Hepatocyte (in vitro differentiated cells): Measurements from ENCODE around the gene CFLAR. TPM values are rescaled to one million over a fixed set of nuclear protein-coding genes. Genes with fewer than 3 reads are reported as not detected.
A peak's percentile ranks its signal among the peaks of the same experiment; 100 is the strongest.

Experiments used
- DNase-seq: peaks from one replicate; pipeline ENCODE4 v3.0.0-alpha.2; 2016; ENCODE audit warnings: low spot score
- H2AFZ ChIP-seq: fragments of 200-600 bp; sonication (generic); 2 replicates; pipeline ENCODE4 v1.6.0; 2016; ENCODE audit warnings: antibody characterized with exemption, mild to moderate bottlenecking
- H3K27ac ChIP-seq: fragments of 200-600 bp; sonication (generic); 2 replicates; pipeline ENCODE4 v1.5.1; 2016; ENCODE audit warnings: mild to moderate bottlenecking
- H3K27me3 ChIP-seq: fragments of 200-600 bp; sonication (generic); 2 replicates; pipeline ENCODE4 v1.6.1; 2016
- H3K36me3 ChIP-seq: fragments of 200-600 bp; sonication (generic); replicated peaks from 2 replicates; pipeline ENCODE4 v1.5.1; 2016; ENCODE audit warnings: low read depth; ENCODE audit not compliant: insufficient read depth
- H3K4me1 ChIP-seq: fragments of 200-600 bp; sonication (generic); 2 replicates; pipeline ENCODE4 v1.5.1; 2016; ENCODE audit warnings: mild to moderate bottlenecking, moderate library complexity; ENCODE audit not compliant: insufficient read depth
- H3K4me2 ChIP-seq: fragments of 200-600 bp; sonication (generic); 2 replicates; pipeline ENCODE4 v1.6.0; 2016
- H3K4me3 ChIP-seq: fragments of 200-600 bp; sonication (generic); 2 replicates; pipeline ENCODE4 v1.5.1; 2016; ENCODE audit warnings: mild to moderate bottlenecking
- H3K79me2 ChIP-seq: fragments of 200-600 bp; sonication (generic); 2 replicates; pipeline ENCODE4 v1.6.0; 2017; ENCODE audit warnings: mild to moderate bottlenecking
- H3K9me2 ChIP-seq: fragments of 200-600 bp; sonication (generic); replicated peaks from 2 replicates; pipeline ENCODE4 v1.6.0; 2017; ENCODE audit warnings: mild to moderate bottlenecking; ENCODE audit not compliant: insufficient read depth
- H3K9me3 ChIP-seq: fragments of 200-600 bp; sonication (generic); 2 replicates; pipeline ENCODE4 v1.5.1; 2016; ENCODE audit warnings: low read depth, mild to moderate bottlenecking
- H4K20me1 ChIP-seq: fragments of 200-600 bp; sonication (generic); 2 replicates; pipeline ENCODE4 v1.6.0; 2016; ENCODE audit warnings: mild to moderate bottlenecking; ENCODE audit not compliant: insufficient read depth, poor library complexity, severe bottlenecking
- EZH2 ChIP-seq: fragments of 200-600 bp; sonication (generic); IDR thresholded peaks from 2 replicates; pipeline ENCODE4 v1.6.1; 2016; ENCODE audit warnings: antibody characterized with exemption, mild to moderate bottlenecking, borderline replicate concordance
- EZH2phosphoT487 ChIP-seq: fragments of 200-600 bp; sonication (generic); IDR thresholded peaks from one replicate; pipeline ENCODE4 v1.6.1; 2018; ENCODE audit warnings: antibody characterized with exemption, mild to moderate bottlenecking, low read depth, moderate library complexity; ENCODE audit not compliant: unreplicated experiment, severe bottlenecking
- WGBS: methylation state at CpG from one replicate; pipeline ENCODE4 v1.1.6; 2016; ENCODE audit warnings: low lambda C conversion rate; ENCODE audit errors: missing lambda C conversion rate; 5-methylcytosine and 5-hydroxymethylcytosine counted together
- polyA plus RNA-seq: library from polyadenylated mRNA; unstranded; fragments of >200 nt; fragmentation: Nextera tagmentation; extraction: Ambion mirVana; gene quantifications from 2 replicates; pipeline ENCODE4 v1.2.1, GENCODE V29; 2016
- total RNA-seq: library from RNA; depleted of rRNA; stranded (reverse); fragments of >200 nt; gene quantifications from 2 replicates; pipeline ENCODE4 v1.2.3, GENCODE V29; 2014
- TF ChIP-seq, protein P1 (sequence below): fragments of 200-600 bp; sonication (generic); IDR thresholded peaks from 2 replicates; pipeline ENCODE4 v1.5.1; 2016; ENCODE audit warnings: antibody characterized with exemption, mild to moderate bottlenecking; ENCODE audit not compliant: poor library complexity

CFLAR gene
- total and polyA plus RNA-seq, 2 experiments from 2014 or later, result 46.0 to 65.9 TPM

DNA sequence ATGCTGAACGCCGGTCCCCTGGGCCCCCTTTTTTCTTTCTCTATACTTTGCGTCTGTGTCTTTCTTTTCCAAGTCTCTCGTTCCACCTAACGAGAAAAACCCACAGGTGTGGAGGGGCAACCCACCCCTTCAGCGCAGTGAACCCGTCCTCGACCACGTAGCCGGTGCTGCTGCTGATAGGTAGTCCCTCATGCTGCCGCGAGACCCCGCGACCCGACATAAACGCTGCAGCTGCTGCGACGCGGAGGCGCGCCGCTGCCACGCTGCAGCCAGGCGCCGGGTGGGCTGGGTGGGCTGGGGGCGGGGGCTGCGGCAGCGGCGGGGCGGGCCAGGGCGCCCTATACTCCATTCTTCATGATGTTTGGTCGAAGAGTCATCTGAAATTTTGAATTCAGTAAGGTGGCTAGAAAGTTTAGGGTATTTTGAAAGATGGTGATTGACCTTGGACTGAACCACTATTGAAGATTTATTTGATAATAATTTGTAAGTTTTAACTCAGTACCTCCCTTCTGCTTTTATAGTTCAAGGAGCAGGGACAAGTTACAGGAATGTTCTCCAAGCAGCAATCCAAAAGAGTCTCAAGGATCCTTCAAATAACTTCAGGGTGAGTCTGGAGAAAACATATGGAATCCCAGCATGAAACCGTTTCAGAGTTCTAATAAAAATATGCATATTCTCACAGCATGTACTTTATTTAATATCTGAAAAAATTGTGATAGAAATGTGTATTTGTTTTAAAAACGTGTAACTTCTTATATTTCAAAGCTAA lies 24.1 kb downstream of the CFLAR start:
- Histone ChIP-seq H3K36me3 (no peaks in the 10 kb centered on the region), H3K4me3 (no peak overlapping the region), H3K4me1 (peaks cover 10% of the 10 kb centered on the region), H3K79me2 (peaks cover 18% of the 10 kb centered on the region), H3K9me3 (no peaks in the 10 kb centered on the region), H3K4me2 (peak overlapping the region; percentile 29), H3K27ac (peak overlapping the region; percentile 82), H3K9me2 (no peaks in the 10 kb centered on the region), H4K20me1 (no peaks in the 10 kb centered on the region), H2AFZ (no peak overlapping the region), H3K27me3 (no peaks in the 10 kb centered on the region)
- WGBS, result 84% methylated on average over 30 of the region's 34 CpGs
- no peak for DNase-seq
- TF ChIP-seq EZH2 (no peak), EZH2phosphoT487 (no peak)

DNA sequence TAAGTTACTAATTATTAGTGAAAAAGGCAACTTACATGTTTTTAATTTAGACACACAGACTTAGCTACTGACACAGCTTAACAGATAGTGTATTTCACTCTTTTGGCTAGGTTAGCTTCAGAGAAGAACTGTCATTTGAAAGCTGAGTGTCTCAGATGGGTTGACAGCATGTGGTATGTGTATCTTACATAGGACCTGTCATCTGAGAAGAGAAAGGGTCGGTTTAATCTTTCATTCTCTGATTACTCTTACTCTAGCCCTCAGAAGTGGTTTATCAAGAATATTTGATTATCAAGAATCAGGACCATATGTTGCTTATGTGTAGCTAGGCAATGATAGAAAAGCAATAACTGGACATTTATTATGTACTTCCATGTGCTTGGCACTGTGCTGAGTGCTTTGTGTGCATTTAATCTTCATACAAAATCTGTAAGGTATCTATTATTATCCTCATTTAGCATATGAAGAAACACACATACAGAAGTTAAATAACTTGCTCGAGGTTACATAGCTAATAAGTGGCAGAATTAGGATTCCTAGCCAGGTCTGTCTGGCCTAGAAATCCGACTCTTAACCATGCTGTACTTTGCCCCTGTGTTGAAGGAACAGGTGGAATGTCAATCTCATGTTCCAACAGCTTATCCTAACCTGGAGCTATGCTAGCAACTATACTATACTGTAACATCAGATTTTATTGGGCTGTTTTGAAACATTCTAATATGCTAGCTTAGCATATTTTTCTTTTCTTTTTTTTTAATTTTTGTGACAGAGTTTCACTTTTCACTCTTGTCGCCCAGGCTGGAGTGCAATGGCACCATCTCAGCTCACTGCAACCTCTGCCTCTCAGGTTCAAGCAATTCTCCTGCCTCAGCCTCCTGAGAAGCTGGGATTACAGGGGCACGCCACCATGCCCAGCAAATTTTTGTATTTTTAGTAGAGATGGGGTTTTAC lies 28.4 kb downstream of the CFLAR start:
- TF ChIP-seq EZH2phosphoT487 (no peak), EZH2 (no peak)
- TF ChIP-seq, protein P1, sequence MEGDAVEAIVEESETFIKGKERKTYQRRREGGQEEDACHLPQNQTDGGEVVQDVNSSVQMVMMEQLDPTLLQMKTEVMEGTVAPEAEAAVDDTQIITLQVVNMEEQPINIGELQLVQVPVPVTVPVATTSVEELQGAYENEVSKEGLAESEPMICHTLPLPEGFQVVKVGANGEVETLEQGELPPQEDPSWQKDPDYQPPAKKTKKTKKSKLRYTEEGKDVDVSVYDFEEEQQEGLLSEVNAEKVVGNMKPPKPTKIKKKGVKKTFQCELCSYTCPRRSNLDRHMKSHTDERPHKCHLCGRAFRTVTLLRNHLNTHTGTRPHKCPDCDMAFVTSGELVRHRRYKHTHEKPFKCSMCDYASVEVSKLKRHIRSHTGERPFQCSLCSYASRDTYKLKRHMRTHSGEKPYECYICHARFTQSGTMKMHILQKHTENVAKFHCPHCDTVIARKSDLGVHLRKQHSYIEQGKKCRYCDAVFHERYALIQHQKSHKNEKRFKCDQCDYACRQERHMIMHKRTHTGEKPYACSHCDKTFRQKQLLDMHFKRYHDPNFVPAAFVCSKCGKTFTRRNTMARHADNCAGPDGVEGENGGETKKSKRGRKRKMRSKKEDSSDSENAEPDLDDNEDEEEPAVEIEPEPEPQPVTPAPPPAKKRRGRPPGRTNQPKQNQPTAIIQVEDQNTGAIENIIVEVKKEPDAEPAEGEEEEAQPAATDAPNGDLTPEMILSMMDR, result no peak

DNA sequence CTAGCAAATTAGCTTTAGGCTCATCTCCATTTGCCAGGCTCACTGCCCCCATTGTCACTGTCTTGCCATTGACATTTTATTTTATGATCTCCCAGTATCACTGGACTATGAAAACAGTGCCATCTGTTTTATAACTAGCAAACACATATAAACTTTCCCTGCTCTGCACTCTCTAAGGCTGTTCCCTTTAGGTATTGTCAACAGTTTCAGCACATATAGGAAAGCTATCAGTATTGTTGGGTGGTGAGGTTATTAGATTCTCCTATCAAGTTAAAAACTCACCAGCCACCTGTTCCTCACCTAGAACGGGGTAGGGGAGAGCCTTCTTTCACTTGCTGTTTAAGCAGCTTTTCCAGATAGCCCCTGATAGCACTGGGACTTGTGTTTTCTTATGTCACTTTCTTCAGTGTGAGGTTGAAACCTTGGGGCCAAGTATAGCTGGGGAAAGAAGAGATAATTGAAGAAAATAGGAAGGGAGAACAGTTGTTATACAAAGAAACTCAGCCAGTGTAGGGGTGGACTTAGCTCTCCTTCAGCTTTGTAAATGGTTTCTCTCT lies 32.5 kb downstream of the CFLAR start:
- WGBS, result 50% methylated on average over 1 of the region's 1 CpG
- Histone ChIP-seq H3K27ac (peak overlapping the region; percentile 92), H3K9me2 (no peaks in the 10 kb centered on the region), H3K4me2 (peak overlapping the region; percentile 39), H3K27me3 (no peaks in the 10 kb centered on the region), H3K36me3 (no peaks in the 10 kb centered on the region), H3K79me2 (peaks cover 12% of the 10 kb centered on the region), H4K20me1 (no peaks in the 10 kb centered on the region), H3K9me3 (no peaks in the 10 kb centered on the region), H3K4me3 (no peak overlapping the region), H2AFZ (no peak overlapping the region), H3K4me1 (peaks cover 30% of the 10 kb centered on the region)
- no peak for DNase-seq
- TF ChIP-seq, protein P1, result no peak
- no peak for TF ChIP-seq EZH2
- no peak for TF ChIP-seq EZH2phosphoT487

More for the DNA sequence above, 28.4 kb downstream of the CFLAR start:
- no peaks in the 10 kb centered on the region for H3K27me3 ChIP-seq
- peak; percentile 50 for DNase-seq
- 75% methylated on average over 5 of the region's 5 CpGs for WGBS
- peak overlapping the region; percentile 65 for H3K27ac ChIP-seq
- H3K4me2 ChIP-seq, result no peak overlapping the region
- H3K9me3 ChIP-seq, result no peaks in the 10 kb centered on the region
- no peaks in the 10 kb centered on the region for H4K20me1 ChIP-seq
- no peak overlapping the region for H2AFZ ChIP-seq
- H3K79me2 ChIP-seq, result peaks cover 10% of the 10 kb centered on the region
- no peaks in the 10 kb centered on the region for H3K9me2 ChIP-seq
- no peaks in the 10 kb centered on the region for H3K36me3 ChIP-seq
- peaks cover 11% of the 10 kb centered on the region for H3K4me1 ChIP-seq
- H3K4me3 ChIP-seq, result no peak overlapping the region
